HepG2 (cell line): ENCODE data around the gene MPC1. TPM values are rescaled to one million over a fixed set of nuclear protein-coding genes. Genes with fewer than 3 reads are reported as not detected.
A peak's percentile ranks its signal among the peaks of the same experiment; 100 is the strongest.
"Not testable (repeated sequence)": the region's sequence is repeated elsewhere in the genome, so short reads cannot be mapped to it uniquely, and the experiment has no call there.

ENCODE experiments used
- ATAC-seq: fragments of 200-7000 bp; cut with Tn5 transposase; 3 replicates; pipeline ENCODE4 v1.9.1; 2020; ENCODE audit warnings: mild to moderate bottlenecking, moderate library complexity
- BruUV-seq: library from RNA; stranded (reverse); fragments of 400-500 nt; replicated peaks from 2 replicates; lab custom pipeline; 2021; lab: Mats Ljungman, UMichigan
- CTCF ChIA-PET: fragments of 300-600 bp; formaldehyde crosslinking; extraction: SDS; loops from one replicate; lab custom pipeline; 2021; ENCODE audit warnings: low total read pairs, inconsistent platforms, low intra/inter-chr PET ratio; lab: Yijun Ruan, JAX
- POLR2A ChIA-PET: fragments of 350-600 bp; sonication (Branson Sonifier 250); formaldehyde crosslinking; loops from one replicate; lab custom pipeline; 2020; ENCODE audit warnings: antibody characterized with exemption, inconsistent platforms; lab: Yijun Ruan, JAX
- DNase-seq: peaks from one replicate; pipeline ENCODE4 v3.0.0-alpha.2; 2015; ENCODE audit warnings: low spot score
- FAIRE-seq: peaks from 3 replicates; lab custom pipeline; 2011; peaks lifted over from hg19 to GRCh38; lab: Jason Lieb, UNC
- H2AFZ ChIP-seq: one replicate; pipeline ENCODE4 v1.6.1; 2011; ENCODE audit warnings: low read length, inconsistent platforms
- H3K27ac ChIP-seq: fragments of 300-600 bp; 3 replicates; pipeline ENCODE4 v1.8.0; 2011; ENCODE audit warnings: mixed run types, mild to moderate bottlenecking, mixed read lengths, low read length, inconsistent platforms; ENCODE audit not compliant: insufficient read depth; ENCODE audit errors: extremely low read length
- H3K27me3 ChIP-seq, 2 experiments: fragments of 200-600 bp in 1 of 2; 2 replicates in 1 of 2; 3 replicates in 1 of 2; pipeline versions ENCODE4 v1.6.0 to v1.8.0; 2011; ENCODE audit warnings: low read length in 2 of 2, mild to moderate bottlenecking in 2 of 2, moderate library complexity in 2 of 2, inconsistent platforms in 1 of 2; ENCODE audit not compliant: insufficient read depth in 2 of 2, control insufficient read depth in 1 of 2
- H3K36me3 ChIP-seq, 2 experiments: fragments of 200-600 bp in 1 of 2; replicated peaks in 1 of 2; 2 replicates in 1 of 2; 3 replicates in 1 of 2; pipeline versions ENCODE4 v1.5.1 to v1.8.0; 2011; ENCODE audit warnings: low read length in 2 of 2, inconsistent platforms in 1 of 2; ENCODE audit not compliant: insufficient read depth in 2 of 2, control insufficient read depth in 1 of 2
- H3K4me1 ChIP-seq: 2 replicates; pipeline ENCODE4 v1.5.1; 2012; ENCODE audit warnings: low read length, inconsistent platforms; ENCODE audit not compliant: insufficient read depth
- H3K4me2 ChIP-seq: 2 replicates; pipeline ENCODE4 v1.6.0; 2011; ENCODE audit warnings: low read depth, low read length, inconsistent platforms
- H3K4me3 ChIP-seq, 3 experiments: fragments of 200-600 bp in 1 of 3; sonication (generic), shearing (Covaris generic) in 1 of 3; replicated peaks in 1 of 3; 2 replicates each; pipeline ENCODE4 v1.5.1; 2011 to 2016; ENCODE audit warnings: low read length in 3 of 3, inconsistent platforms in 2 of 3, low read depth in 2 of 3, mild to moderate bottlenecking in 2 of 3, control low read depth in 1 of 3, mixed read lengths in 1 of 3; ENCODE audit not compliant: insufficient read depth in 1 of 3
- H3K79me2 ChIP-seq: one replicate; pipeline ENCODE4 v1.6.1; 2011; ENCODE audit warnings: low read length, inconsistent platforms; ENCODE audit not compliant: insufficient read depth
- H3K9ac ChIP-seq: 2 replicates; pipeline ENCODE4 v1.6.0; 2011; ENCODE audit warnings: mild to moderate bottlenecking, low read depth, low read length, inconsistent platforms; ENCODE audit not compliant: insufficient read depth
- H3K9me3 ChIP-seq: 2 replicates; pipeline ENCODE4 v1.5.1; 2012; ENCODE audit warnings: mild to moderate bottlenecking, low read length
- H4K20me1 ChIP-seq: 2 replicates; pipeline ENCODE4 v1.6.0; 2011; ENCODE audit warnings: inconsistent platforms, mild to moderate bottlenecking, low read length, moderate library complexity; ENCODE audit not compliant: insufficient read depth
- BCLAF1 ChIP-seq: fragments of 450-650 bp; IDR thresholded peaks from 2 replicates; pipeline ENCODE4 v1.6.1; 2017; ENCODE audit warnings: mild to moderate bottlenecking
- FIP1L1 ChIP-seq: fragments of 200-400 bp; formaldehyde crosslinking; IDR thresholded peaks from 2 replicates; pipeline ENCODE4 v1.6.1; 2018; ENCODE audit warnings: low read depth, mild to moderate bottlenecking, low read length, moderate library complexity, borderline replicate concordance; ENCODE audit not compliant: insufficient read depth
- HNF4G ChIP-seq, 2 experiments: sonication (generic) in 1 of 2; formaldehyde crosslinking in 1 of 2; IDR thresholded peaks; 2 replicates each; pipeline versions ENCODE4 v1.4.0 to v1.6.1; 2011 to 2020; ENCODE audit warnings: borderline replicate concordance in 2 of 2, low read depth in 2 of 2, mild to moderate bottlenecking in 2 of 2, low read length in 1 of 2, missing genetic modification reagents in 1 of 2, moderate library complexity in 1 of 2
- SSRP1 ChIP-seq: IDR thresholded peaks from 2 replicates; pipeline ENCODE4 v1.6.1; 2016; ENCODE audit warnings: control low read depth
- WGBS: methylation state at CpG from one replicate; pipeline ENCODE4 v1.1.6; 2017; ENCODE audit warnings: low lambda C conversion rate; 5-methylcytosine and 5-hydroxymethylcytosine counted together
- in situ Hi-C: cut with HindIII; loops from 2 replicates; pipeline ENCODE4 v1.10.0; 2017; ENCODE audit warnings: low pct_unique_long_range_greater_than_20kb; ENCODE audit not compliant: extremely low pct_ligation_motif_present
- intact Hi-C: fragments of 100-400 bp; cut with micrococcal nuclease; formaldehyde crosslinking; loops from one replicate; pipeline ENCODE4 v1.10.0; 2022; ENCODE audit not compliant: unreplicated experiment
- polyA plus RNA-seq, 8 experiments: library from polyadenylated mRNA; depleted of rRNA in 3 of 8; stranded (reverse) in 7 of 8; unstranded in 1 of 8; fragments of >200 nt; fragmentation: Illumina TruSeq in 4 of 8; extraction: Trizol in 4 of 8; gene quantifications; 2 replicates each; pipeline versions ENCODE4 v1.2.1 to v1.2.3, GENCODE V29; 2011 to 2016; ENCODE audit warnings: low read depth in 4 of 8, missing spikeins in 1 of 8, mixed read lengths in 1 of 8; ENCODE audit not compliant: insufficient read depth in 1 of 8
- total RNA-seq, 5 experiments: library from RNA; depleted of rRNA; stranded (reverse); fragments of >200 nt; fragmentation: Illumina TruSeq; extraction: Trizol; gene quantifications; 2 replicates each; pipeline ENCODE4 v1.2.3, GENCODE V29; 2016; ENCODE audit warnings: low read depth in 1 of 5

MPC1 gene
- total and polyA plus RNA-seq, 2 of the 13 experiments (the other 11 are each of a cell fraction or from before 2014, with no cell fraction given), result 189 to 214 TPM

- peak; percentile 6; the same call in 1 of the 2 replicates for TF ChIP-seq HNF4G (IDR thresholded peaks at IDR 0.05; ENCODE audit: borderline replicate concordance, low read depth, low read length)
- TF ChIP-seq HNF4G (CRISPR knock-in tag; IDR thresholded peaks at IDR 0.05; ENCODE audit: borderline replicate concordance, low read depth), result no peak
- no peak for TF ChIP-seq FIP1L1
- TF ChIP-seq BCLAF1, result no peak
- no peak for TF ChIP-seq SSRP1 (CRISPR knock-in tag)
These were observed 36.3 kb downstream of the MPC1 start (continued) for GRCh38 chr6:166346449-166346848.

- H2AFZ ChIP-seq, H3K27me3 ChIP-seq, H4K20me1 ChIP-seq, CTCF ChIA-PET, intact Hi-C loops, BruUV-seq, ATAC-seq, H3K9ac ChIP-seq, H3K36me3 ChIP-seq, POLR2A ChIA-PET, FAIRE-seq, H3K4me2 ChIP-seq, H3K4me3 ChIP-seq, DNase-seq, in situ Hi-C loops, H3K27ac ChIP-seq: not testable (repeated sequence)
- Histone ChIP-seq H3K4me1 (peaks cover 78% of the 10 kb centered on the region), H3K9me3 (peaks cover 12% of the 10 kb centered on the region; the same call in 1 of the 2 replicates), H3K79me2 (peaks cover 25% of the 10 kb centered on the region)
- 92% methylated on average over 9 of the region's 9 CpGs for WGBS
These were observed 37.1 kb downstream of the MPC1 start for GRCh38 chr6:166345672-166346071.
